ENCODE results near the gene TMCC1.

GRCh38 chr3:129622226-129622874, 271.2 kb downstream of the TMCC1 start:
- TF ChIP-seq CTCF (IDR thresholded peaks at IDR 0.05) (no peak), EZH2 (IDR thresholded peaks at IDR 0.05; ENCODE audit: borderline replicate concordance, insufficient read depth, low read depth, low read length, poor library complexity, severe bottlenecking) (no peak)

All from B cell (primary cell).